ENCODE results near the gene UVSSA. TPM values are rescaled to one million over a fixed set of nuclear protein-coding genes. Genes with fewer than 3 reads are reported as not detected.

Gene UVSSA
- total and polyA plus RNA-seq, 2 donors (not counting 1 experiment from before 2014, with no cell fraction given), result 34.6 to 40.5 TPM

DNA sequence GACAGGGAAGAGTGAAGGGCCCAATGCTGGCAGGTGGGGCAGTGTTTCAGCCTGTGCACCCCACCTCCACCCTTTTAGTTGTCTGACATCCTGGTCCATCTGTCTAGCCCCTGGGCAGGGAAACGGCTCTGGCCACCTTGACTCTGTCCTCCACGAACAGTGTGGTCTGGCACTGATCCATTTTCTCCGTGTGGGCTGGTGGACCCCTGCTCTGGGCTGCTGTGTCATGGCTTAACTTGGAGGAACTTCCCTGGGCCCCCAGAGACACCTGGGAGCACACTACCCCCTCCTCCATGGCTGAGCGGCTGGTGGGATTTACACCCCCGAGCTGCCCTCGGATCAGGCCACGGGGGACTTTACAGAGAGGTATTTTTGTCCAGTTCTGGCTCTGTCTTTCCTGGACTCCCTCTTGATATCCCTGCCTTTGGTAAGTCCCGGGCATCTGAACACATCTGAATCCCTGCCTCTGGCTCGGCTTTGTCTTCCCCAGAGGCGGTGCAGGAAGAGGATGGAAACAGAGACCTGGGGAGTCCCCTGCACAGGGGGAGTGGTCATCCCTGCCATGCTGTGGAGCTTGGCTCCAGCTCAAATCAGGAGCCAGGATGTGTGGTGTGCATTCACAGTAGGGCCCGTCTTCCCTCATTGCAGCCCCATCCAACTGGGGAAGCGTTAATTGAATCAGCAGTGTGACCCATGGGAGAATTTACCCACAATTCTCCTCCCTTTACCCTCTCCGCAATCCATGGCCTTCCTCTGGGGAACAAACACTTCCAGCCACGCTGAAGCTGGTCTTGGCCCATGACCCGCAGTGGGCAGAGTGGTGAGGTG is 65.6 kb downstream of the UVSSA start:
- CTCF ChIA-PET, result no interaction called here
- H3K9me3 ChIP-seq (ENCODE audit: control extremely low read depth in 1 of 3, control insufficient read depth in 2 of 3, insufficient read depth in 1 of 3, low read length in 2 of 3), result peaks cover 0 to 63% (median 0%) of the 10 kb centered on the region in 3 donors
- no peaks in the 10 kb centered on the region for H3K36me3 ChIP-seq (replicated peaks in 1 of 2; ENCODE audit: control extremely low read depth in 1 of 2, control insufficient read depth in 1 of 2, extremely low read depth in 1 of 2, insufficient read depth in 2 of 2, low read length in 1 of 2)
- no peak overlapping the region for H2AFZ ChIP-seq (ENCODE audit: insufficient read depth, low read depth, low read length, poor library complexity, severe bottlenecking)
- peaks cover 0 to 71% (median 26%) of the 10 kb centered on the region in 4 experiments for H3K27me3 ChIP-seq (replicated peaks in 1 of 4; ENCODE audit: control extremely low read depth in 1 of 4, control insufficient read depth in 3 of 4, insufficient read depth in 4 of 4, low read length in 3 of 4)
- DNase-seq (no peak), ATAC-seq (ENCODE audit: low read depth) (no peak)
- H3K27me3 Mint-ChIP-seq, result peaks cover 37% of the 10 kb centered on the region
- peaks cover 0 to 6% of the 10 kb centered on the region in 2 donors for H3K4me1 ChIP-seq (ENCODE audit: control insufficient read depth in 2 of 2, insufficient read depth in 2 of 2, low read length in 2 of 2)
- POLR2A ChIA-PET, result no interaction called here
- H4K20me1 ChIP-seq (ENCODE audit: control insufficient read depth, insufficient read depth, low read length, poor library complexity, severe bottlenecking), result no peaks in the 10 kb centered on the region
- no peak overlapping the region for H3K27ac Mint-ChIP-seq
- WGBS (ENCODE audit: insufficient coverage), result 74% methylated on average over 13 of the region's 15 CpGs
- H3K27ac ChIP-seq (ENCODE audit: low read length in 2 of 2), result no peak overlapping the region
- no peak for TF ChIP-seq EZH2 (IDR thresholded peaks at IDR 0.05; ENCODE audit: borderline replicate concordance, insufficient read depth, low read depth, low read length, poor library complexity, severe bottlenecking)
- TF ChIP-seq, protein P1, sequence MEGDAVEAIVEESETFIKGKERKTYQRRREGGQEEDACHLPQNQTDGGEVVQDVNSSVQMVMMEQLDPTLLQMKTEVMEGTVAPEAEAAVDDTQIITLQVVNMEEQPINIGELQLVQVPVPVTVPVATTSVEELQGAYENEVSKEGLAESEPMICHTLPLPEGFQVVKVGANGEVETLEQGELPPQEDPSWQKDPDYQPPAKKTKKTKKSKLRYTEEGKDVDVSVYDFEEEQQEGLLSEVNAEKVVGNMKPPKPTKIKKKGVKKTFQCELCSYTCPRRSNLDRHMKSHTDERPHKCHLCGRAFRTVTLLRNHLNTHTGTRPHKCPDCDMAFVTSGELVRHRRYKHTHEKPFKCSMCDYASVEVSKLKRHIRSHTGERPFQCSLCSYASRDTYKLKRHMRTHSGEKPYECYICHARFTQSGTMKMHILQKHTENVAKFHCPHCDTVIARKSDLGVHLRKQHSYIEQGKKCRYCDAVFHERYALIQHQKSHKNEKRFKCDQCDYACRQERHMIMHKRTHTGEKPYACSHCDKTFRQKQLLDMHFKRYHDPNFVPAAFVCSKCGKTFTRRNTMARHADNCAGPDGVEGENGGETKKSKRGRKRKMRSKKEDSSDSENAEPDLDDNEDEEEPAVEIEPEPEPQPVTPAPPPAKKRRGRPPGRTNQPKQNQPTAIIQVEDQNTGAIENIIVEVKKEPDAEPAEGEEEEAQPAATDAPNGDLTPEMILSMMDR (IDR thresholded peaks at IDR 0.05), result no peak
- H3K9me3 Mint-ChIP-seq (ENCODE audit: insufficient read depth), result no peaks in the 10 kb centered on the region
- H3K9ac ChIP-seq (ENCODE audit: low read length), result no peak overlapping the region
- intact Hi-C loops (cut with micrococcal nuclease), result no loop called here
- H3K4me3 Mint-ChIP-seq, result no peak overlapping the region
- H3K4me3 ChIP-seq (ENCODE audit: control extremely low read depth in 1 of 5, extremely low read depth in 1 of 5, insufficient read depth in 1 of 5, low read depth in 2 of 5, low read length in 4 of 5), result no peak overlapping the region
- no peak overlapping the region for H3K4me2 ChIP-seq (replicated peaks; ENCODE audit: low read depth, low read length, poor library complexity, severe bottlenecking)
- H3K79me2 ChIP-seq (ENCODE audit: control insufficient read depth, insufficient read depth, low read length), result no peaks in the 10 kb centered on the region
- H3K4me1 Mint-ChIP-seq, result peaks cover 4% of the 10 kb centered on the region

DNA sequence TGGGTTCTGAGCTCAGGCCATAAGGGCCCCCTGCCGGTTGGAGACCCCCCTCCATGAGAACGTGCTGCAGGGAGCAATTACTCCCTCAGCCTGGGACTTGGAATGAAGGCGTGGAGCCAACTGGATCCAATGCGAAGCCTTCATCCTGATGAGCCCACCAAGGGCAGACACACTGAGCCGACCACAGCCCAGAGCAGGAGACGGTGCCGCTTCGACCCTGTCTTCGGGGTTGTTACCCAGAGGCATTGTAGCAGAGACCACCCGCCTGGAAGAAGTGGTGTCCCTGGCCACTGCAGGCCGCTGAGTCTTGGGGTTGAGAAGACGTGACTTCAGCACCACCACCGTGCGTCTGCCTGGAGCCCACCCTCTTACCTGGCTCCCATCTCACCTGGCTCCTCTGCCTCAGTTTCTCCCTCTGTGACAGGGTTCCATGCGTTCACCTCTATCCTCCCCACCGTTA is 66.2 kb downstream of the UVSSA start:
- Mint-ChIP-seq H3K4me3 (no peak overlapping the region), H3K27ac (no peak overlapping the region), H3K9me3 (ENCODE audit: insufficient read depth) (no peaks in the 10 kb centered on the region), H3K27me3 (peaks cover 37% of the 10 kb centered on the region), H3K4me1 (peaks cover 3% of the 10 kb centered on the region)
- Histone ChIP-seq H4K20me1 (ENCODE audit: control insufficient read depth, insufficient read depth, low read length, poor library complexity, severe bottlenecking) (no peaks in the 10 kb centered on the region), H3K9me3 (ENCODE audit: control extremely low read depth in 1 of 3, control insufficient read depth in 2 of 3, insufficient read depth in 1 of 3, low read length in 2 of 3) (peaks cover 0 to 61% (median 0%) of the 10 kb centered on the region in 3 donors), H3K36me3 (replicated peaks in 1 of 2; ENCODE audit: control extremely low read depth in 1 of 2, control insufficient read depth in 1 of 2, extremely low read depth in 1 of 2, insufficient read depth in 2 of 2, low read length in 1 of 2) (no peaks in the 10 kb centered on the region), H3K4me2 (replicated peaks; ENCODE audit: low read depth, low read length, poor library complexity, severe bottlenecking) (no peak overlapping the region), H3K9ac (ENCODE audit: low read length) (no peak overlapping the region), H2AFZ (ENCODE audit: insufficient read depth, low read depth, low read length, poor library complexity, severe bottlenecking) (no peak overlapping the region), H3K27me3 (replicated peaks in 1 of 4; ENCODE audit: control extremely low read depth in 1 of 4, control insufficient read depth in 3 of 4, insufficient read depth in 4 of 4, low read length in 3 of 4) (peaks cover 0 to 69% (median 25%) of the 10 kb centered on the region in 4 experiments), H3K79me2 (ENCODE audit: control insufficient read depth, insufficient read depth, low read length) (no peaks in the 10 kb centered on the region), H3K4me1 (ENCODE audit: control insufficient read depth in 2 of 2, insufficient read depth in 2 of 2, low read length in 2 of 2) (peaks cover 0 to 3% of the 10 kb centered on the region in 2 donors), H3K4me3 (ENCODE audit: control extremely low read depth in 1 of 5, extremely low read depth in 1 of 5, insufficient read depth in 1 of 5, low read depth in 2 of 5, low read length in 4 of 5) (no peak overlapping the region), H3K27ac (ENCODE audit: low read length in 2 of 2) (no peak overlapping the region)
- TF ChIP-seq, protein P1 (IDR thresholded peaks at IDR 0.05), result no peak
- TF ChIP-seq EZH2 (IDR thresholded peaks at IDR 0.05; ENCODE audit: borderline replicate concordance, insufficient read depth, low read depth, low read length, poor library complexity, severe bottlenecking), result no peak
- POLR2A ChIA-PET, result no interaction called here
- ATAC-seq (ENCODE audit: low read depth) (no peak), DNase-seq (no peak)
- CTCF ChIA-PET, result no interaction called here
- intact Hi-C loops (cut with micrococcal nuclease), result no loop called here
- 61% methylated on average over 16 of the region's 16 CpGs for WGBS (ENCODE audit: insufficient coverage)

All from B cell (primary cell).